K562 (cell line): ENCODE data around the gene XRN2. TPM values are rescaled to one million over a fixed set of nuclear protein-coding genes. Genes with fewer than 3 reads are reported as not detected.

Experiments
- ARID1B ChIP-seq: fragments of 450-650 bp; IDR thresholded peaks from 2 replicates; pipeline ENCODE4 v1.6.1; 2016; ENCODE audit warnings: antibody characterized with exemption, mild to moderate bottlenecking, inconsistent platforms
- C11orf30 ChIP-seq: fragments of 450-650 bp; IDR thresholded peaks from 2 replicates; pipeline ENCODE4 v1.6.1; 2016; ENCODE audit warnings: low read depth, mild to moderate bottlenecking
- CBX1 ChIP-seq: sonication (generic); IDR thresholded peaks from 2 replicates; pipeline ENCODE4 v1.6.1; 2016; ENCODE audit warnings: antibody characterized with exemption, low read depth, mild to moderate bottlenecking
- CEBPG ChIP-seq, 3 experiments: fragments of 200-800 bp in 1 of 3; sonication (Bioruptor generic) in 1 of 3; sonication (generic) in 1 of 3; formaldehyde crosslinking in 1 of 3; IDR thresholded peaks in 2 of 3; conservative IDR thresholded peaks in 1 of 3; 2 replicates each; pipeline versions ENCODE4 v1.6.1 to v1.8.0; 2016 to 2022; ENCODE audit warnings: missing compliant biosample characterization in 2 of 3, missing genetic modification characterization in 2 of 3, mild to moderate bottlenecking in 1 of 3, missing genetic modification reagents in 1 of 3
- CXXC5 ChIP-seq: fragments of 250-450 bp; sonication (Bioruptor Pico); IDR thresholded peaks from 2 replicates; pipeline ENCODE4 v1.8.0; 2022; ENCODE audit warnings: inconsistent platforms, mild to moderate bottlenecking, moderate library complexity
- ELF2 ChIP-seq: fragments of 250-450 bp; sonication (Bioruptor Pico); IDR thresholded peaks from 2 replicates; pipeline ENCODE4 v1.5.0; 2021; ENCODE audit warnings: mild to moderate bottlenecking
- ETV5 ChIP-seq: sonication (generic); formaldehyde crosslinking; IDR thresholded peaks from 2 replicates; pipeline ENCODE4 v1.4.0; 2020; ENCODE audit warnings: low read depth, mild to moderate bottlenecking, missing genetic modification reagents
- FOXP1 ChIP-seq: sonication (generic); formaldehyde crosslinking; IDR thresholded peaks from 2 replicates; pipeline ENCODE4 v1.8.0; 2022; ENCODE audit warnings: mild to moderate bottlenecking, missing genetic modification reagents
- GABPB1 ChIP-seq: sonication (generic); formaldehyde crosslinking; IDR thresholded peaks from 2 replicates; pipeline ENCODE4 v1.8.0; 2022; ENCODE audit warnings: mild to moderate bottlenecking, missing genetic modification reagents
- JUN ChIP-seq, 2 experiments: sonication (generic) in 1 of 2; formaldehyde crosslinking in 1 of 2; IDR thresholded peaks; 2 replicates each; pipeline versions ENCODE4 v1.6.1 to v1.8.0; 2012 to 2022; ENCODE audit warnings: borderline replicate concordance in 2 of 2, mild to moderate bottlenecking in 2 of 2, improper control_type of control experiment in 1 of 2, low read depth in 1 of 2, low read length in 1 of 2, missing genetic modification reagents in 1 of 2
- JUND ChIP-seq, 2 experiments: IDR thresholded peaks; 2 replicates in 1 of 2; 3 replicates in 1 of 2; pipeline ENCODE4 v1.6.1; 2011; ENCODE audit warnings: borderline replicate concordance in 2 of 2, low read depth in 2 of 2, low read length in 2 of 2, improper control_type of control experiment in 1 of 2, missing biosample characterization in 1 of 2, missing genetic modification characterization in 1 of 2, missing genetic modification reagents in 1 of 2
- KLF1 ChIP-seq: fragments of 450-650 bp; IDR thresholded peaks from 2 replicates; pipeline ENCODE4 v1.6.1; 2016; ENCODE audit warnings: missing genetic modification characterization, missing compliant biosample characterization
- PCBP1 ChIP-seq: fragments of 200-400 bp; formaldehyde crosslinking; IDR thresholded peaks from 2 replicates; pipeline ENCODE4 v1.6.1; 2018; ENCODE audit warnings: mild to moderate bottlenecking, low read depth, low read length; ENCODE audit not compliant: poor library complexity, severe bottlenecking
- POLR2B ChIP-seq: fragments of 450-650 bp; IDR thresholded peaks from 2 replicates; pipeline ENCODE4 v1.6.1; 2018; ENCODE audit warnings: low read depth; ENCODE audit not compliant: partially characterized antibody
- RBBP5 ChIP-seq: fragments of 200-600 bp; sonication (generic); IDR thresholded peaks from 2 replicates; pipeline ENCODE4 v1.6.1; 2012; ENCODE audit warnings: borderline replicate concordance, mild to moderate bottlenecking, low read length, control low read depth, inconsistent platforms; ENCODE audit not compliant: insufficient read depth, poor library complexity, severe bottlenecking
- SIN3B ChIP-seq: fragments of 450-650 bp; IDR thresholded peaks from 2 replicates; pipeline ENCODE4 v1.6.1; 2017; ENCODE audit warnings: low read depth, mild to moderate bottlenecking, moderate library complexity
- SPI1 ChIP-seq: IDR thresholded peaks from 2 replicates; pipeline ENCODE4 v1.6.1; 2011; ENCODE audit warnings: low read depth, low read length, control low read depth, borderline replicate concordance
- U2AF1 ChIP-seq: fragments of 200-400 bp; formaldehyde crosslinking; optimal IDR thresholded peaks from 2 replicates; pipeline ENCODE3; 2017; ENCODE audit warnings: mild to moderate bottlenecking, low read depth, low read length, moderate library complexity
- YY1 ChIP-seq, 3 experiments: IDR thresholded peaks; 2 replicates each; pipeline ENCODE4 v1.6.1; 2011; ENCODE audit warnings: low read length in 2 of 3, mild to moderate bottlenecking in 2 of 3, moderate library complexity in 2 of 3, borderline replicate concordance in 1 of 3, control low read depth in 1 of 3, low read depth in 1 of 3; ENCODE audit not compliant: insufficient read depth in 3 of 3, insufficient replicate concordance in 2 of 3, control insufficient read depth in 1 of 3, insufficient read length in 1 of 3; ENCODE audit errors: extremely low read depth in 1 of 3
- ZBTB12 ChIP-seq: fragments of 250-450 bp; sonication (Bioruptor Pico); IDR thresholded peaks from 2 replicates; pipeline ENCODE4 v1.4.0; 2020
- ZSCAN32 ChIP-seq: fragments of 450-650 bp; formaldehyde crosslinking; IDR thresholded peaks from 2 replicates; pipeline ENCODE4 v1.4.0; 2020; ENCODE audit warnings: mild to moderate bottlenecking, moderate library complexity
- polyA plus RNA-seq, 8 experiments: library from polyadenylated mRNA; depleted of rRNA in 4 of 8; stranded (reverse) in 5 of 8; unstranded in 3 of 8; fragments of >200 nt; fragmentation: Nextera tagmentation in 2 of 8; fragmentation: Illumina TruSeq in 1 of 8; extraction: Ambion mirVana in 2 of 8; extraction: Trizol in 1 of 8; gene quantifications; 2 replicates each; pipeline versions ENCODE4 v1.2.1 to v1.2.3, GENCODE V29; 2011 to 2014; ENCODE audit warnings: inconsistent platforms in 1 of 8, missing spikeins in 1 of 8
- total RNA-seq, 7 experiments: library from RNA; depleted of rRNA in 6 of 7; stranded (reverse); fragments of >200 nt in 6 of 7; fragmentation: Illumina TruSeq in 2 of 7; extraction: Trizol in 2 of 7; gene quantifications; 2 replicates each; pipeline versions ENCODE4 v1.2.1 to v1.2.3, GENCODE V29; 2011 to 2021; ENCODE audit warnings: low replicate concordance in 1 of 7
- TF ChIP-seq, protein P1 (sequence below): fragments of 450-650 bp; IDR thresholded peaks from 2 replicates; pipeline ENCODE4 v1.6.1; 2016; ENCODE audit warnings: borderline replicate concordance

The XRN2 gene
- total and polyA plus RNA-seq, 9 of the 15 experiments (the other 6 are each of a cell fraction or from before 2014, with no cell fraction given): 41.8 to 67.3 (median 51.4) TPM

DNA sequence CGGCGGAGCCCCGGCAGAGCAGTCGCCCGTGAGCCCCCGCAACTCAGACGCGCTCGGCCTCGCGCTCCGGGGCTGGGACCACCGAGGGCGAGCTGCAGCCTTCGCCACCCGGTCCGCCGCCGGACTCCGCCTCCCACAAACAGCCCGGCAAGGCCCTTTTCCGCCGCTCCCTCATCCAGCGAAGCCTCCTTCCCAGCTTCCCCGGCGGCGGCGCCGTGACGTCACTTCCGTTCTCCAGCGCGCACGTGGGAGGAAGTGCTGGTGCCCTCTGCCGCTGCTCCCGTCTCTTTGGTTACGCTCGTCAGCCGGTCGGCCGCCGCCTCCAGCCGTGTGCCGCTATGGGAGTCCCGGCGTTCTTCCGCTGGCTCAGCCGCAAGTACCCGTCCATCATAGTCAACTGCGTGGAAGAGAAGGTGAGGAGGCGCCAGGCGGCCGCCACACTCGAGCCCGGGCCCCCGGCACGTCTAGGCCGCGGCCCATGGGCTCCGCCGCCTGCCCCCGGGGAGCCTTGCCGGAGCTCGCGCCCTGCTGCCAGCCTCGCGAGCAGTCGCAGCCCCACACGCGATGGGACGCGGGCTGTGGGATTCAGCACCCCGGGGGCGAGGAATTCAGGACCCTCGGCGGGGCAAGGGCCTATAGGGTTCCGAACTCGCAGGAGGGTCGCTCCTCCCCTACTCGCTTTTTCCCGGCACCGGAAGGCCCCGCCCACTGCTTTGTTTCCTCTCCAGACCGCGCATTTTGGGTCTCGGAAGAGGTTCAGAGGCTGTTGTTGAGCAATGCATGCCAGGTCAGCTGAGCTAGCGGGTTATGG lies at the start of gene XRN2 (continued):
- TF ChIP-seq ZSCAN32 (CRISPR knock-in tag): no peak
- TF ChIP-seq SPI1: peak; percentile 83
- peak; percentile 72; the same call in 1 of the 2 replicates for TF ChIP-seq FOXP1 (CRISPR knock-in tag)
- peak; percentile 82 for TF ChIP-seq POLR2B
- TF ChIP-seq GABPB1: peak; percentile 95
- TF ChIP-seq CXXC5: peak; percentile 39
- TF ChIP-seq YY1 (IDR thresholded peaks at IDR 0.05; ENCODE audit: borderline replicate concordance in 1 of 3, control insufficient read depth in 1 of 3, extremely low read depth in 1 of 3, insufficient read depth in 3 of 3, insufficient read length in 1 of 3, insufficient replicate concordance in 2 of 3, low read depth in 1 of 3, low read length in 2 of 3): peak in 2 of 3 experiments; percentile 50 to 75
- TF ChIP-seq KLF1 (tag): peak; percentile 60; the same call in 1 of the 2 replicates
- peak; percentile 93 for TF ChIP-seq JUND (IDR thresholded peaks at IDR 0.05; ENCODE audit: borderline replicate concordance, low read depth, low read length)
- TF ChIP-seq JUND (tag; IDR thresholded peaks at IDR 0.05; ENCODE audit: borderline replicate concordance, low read depth, low read length): peak; percentile 75; the same call in 1 of the 3 replicates
- peak; percentile 33 for TF ChIP-seq PCBP1
- TF ChIP-seq ELF2 (CRISPR knock-in tag): peak; percentile 78; the same call in 1 of the 2 replicates
- peak; percentile 82 for TF ChIP-seq ETV5 (CRISPR knock-in tag)
- TF ChIP-seq ZBTB12 (CRISPR knock-in tag): peak; percentile 73
- peak; percentile 39; the same call in 1 of the 2 replicates for TF ChIP-seq SIN3B
- TF ChIP-seq C11orf30: peak; percentile 70
- TF ChIP-seq CEBPG (CRISPR knock-in tag; IDR thresholded peaks at IDR 0.05): peak; percentile 84
- peak; percentile 72 to 89 for TF ChIP-seq CEBPG (tag; conservative IDR thresholded peaks at IDR 0.05 in 1 of 2, IDR thresholded peaks at IDR 0.05 in 1 of 2)
- no peak for TF ChIP-seq ARID1B
- peak; percentile 80; the same call in 1 of the 2 replicates for TF ChIP-seq CBX1
- peak; percentile 78 for TF ChIP-seq U2AF1
- TF ChIP-seq RBBP5: peak; percentile 90
- TF ChIP-seq, protein P1, sequence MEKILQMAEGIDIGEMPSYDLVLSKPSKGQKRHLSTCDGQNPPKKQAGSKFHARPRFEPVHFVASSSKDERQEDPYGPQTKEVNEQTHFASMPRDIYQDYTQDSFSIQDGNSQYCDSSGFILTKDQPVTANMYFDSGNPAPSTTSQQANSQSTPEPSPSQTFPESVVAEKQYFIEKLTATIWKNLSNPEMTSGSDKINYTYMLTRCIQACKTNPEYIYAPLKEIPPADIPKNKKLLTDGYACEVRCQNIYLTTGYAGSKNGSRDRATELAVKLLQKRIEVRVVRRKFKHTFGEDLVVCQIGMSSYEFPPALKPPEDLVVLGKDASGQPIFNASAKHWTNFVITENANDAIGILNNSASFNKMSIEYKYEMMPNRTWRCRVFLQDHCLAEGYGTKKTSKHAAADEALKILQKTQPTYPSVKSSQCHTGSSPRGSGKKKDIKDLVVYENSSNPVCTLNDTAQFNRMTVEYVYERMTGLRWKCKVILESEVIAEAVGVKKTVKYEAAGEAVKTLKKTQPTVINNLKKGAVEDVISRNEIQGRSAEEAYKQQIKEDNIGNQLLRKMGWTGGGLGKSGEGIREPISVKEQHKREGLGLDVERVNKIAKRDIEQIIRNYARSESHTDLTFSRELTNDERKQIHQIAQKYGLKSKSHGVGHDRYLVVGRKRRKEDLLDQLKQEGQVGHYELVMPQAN: peak; percentile 89
- TF ChIP-seq JUN (IDR thresholded peaks at IDR 0.05; ENCODE audit: borderline replicate concordance, low read depth, low read length): peak; percentile 68; the same call in 1 of the 2 replicates
- peak; percentile 69; the same call in 1 of the 2 replicates for TF ChIP-seq JUN (CRISPR knock-in tag; IDR thresholded peaks at IDR 0.05; ENCODE audit: borderline replicate concordance)
